Osteoblast (primary cell): Measurements from ENCODE around the gene KRTAP19-5. TPM values are rescaled to one million over a fixed set of nuclear protein-coding genes. Genes with fewer than 3 reads are reported as not detected.

Experiments used
- DNase-seq: peaks from one replicate; pipeline ENCODE4 v3.0.0; 2011; ENCODE audit warnings: low spot score, mixed read lengths; ENCODE audit not compliant: insufficient read length; ENCODE audit errors: missing footprints
- H2AFZ ChIP-seq: 2 replicates; pipeline ENCODE4 v1.6.0; 2011; ENCODE audit warnings: mild to moderate bottlenecking, low read length
- H3K27ac ChIP-seq: 2 replicates; pipeline ENCODE4 v1.5.1; 2011; ENCODE audit warnings: mild to moderate bottlenecking, low read depth, low read length, moderate library complexity
- H3K27me3 ChIP-seq: 2 replicates; pipeline ENCODE4 v1.6.0; 2012; ENCODE audit warnings: mild to moderate bottlenecking, control low read depth, inconsistent platforms, low read length, moderate library complexity; ENCODE audit not compliant: insufficient read depth
- H3K36me3 ChIP-seq: 2 replicates; pipeline ENCODE4 v1.5.1; 2011; ENCODE audit warnings: mild to moderate bottlenecking, low read length, control low read depth, moderate library complexity; ENCODE audit not compliant: insufficient read depth
- H3K4me1 ChIP-seq: 2 replicates; pipeline ENCODE4 v1.5.1; 2011; ENCODE audit warnings: mild to moderate bottlenecking, low read length, control low read depth, moderate library complexity; ENCODE audit not compliant: insufficient read depth
- H3K4me2 ChIP-seq: 2 replicates; pipeline ENCODE4 v1.6.0; 2011; ENCODE audit warnings: mild to moderate bottlenecking, low read length; ENCODE audit not compliant: insufficient read depth
- H3K4me3 ChIP-seq: fragments of 200-600 bp; sonication (generic); 3 replicates; pipeline ENCODE4 v1.5.1; 2012; ENCODE audit warnings: mild to moderate bottlenecking, low read length, inconsistent platforms; ENCODE audit not compliant: insufficient read depth
- H3K79me2 ChIP-seq: 2 replicates; pipeline ENCODE4 v1.6.0; 2012; ENCODE audit warnings: mild to moderate bottlenecking, low read length, control low read depth, inconsistent platforms; ENCODE audit not compliant: insufficient read depth
- H3K9me3 ChIP-seq: 2 replicates; pipeline ENCODE4 v1.5.1; 2011; ENCODE audit warnings: low read depth, low read length, control low read depth
- H4K20me1 ChIP-seq: 2 replicates; pipeline ENCODE4 v1.6.0; 2012; ENCODE audit warnings: mild to moderate bottlenecking, low read length, control low read depth; ENCODE audit not compliant: insufficient read depth
- total RNA-seq: library from RNA; depleted of rRNA; stranded (reverse); fragments of >200 nt; gene quantifications from 2 replicates; pipeline ENCODE4 v1.2.3, GENCODE V29; 2012
- TF ChIP-seq, protein P1 (sequence below): IDR thresholded peaks from 2 replicates; pipeline ENCODE4 v1.5.1; 2011; ENCODE audit warnings: mild to moderate bottlenecking, low read depth, low read length, moderate library complexity; ENCODE audit errors: extremely low read depth

KRTAP19-5 gene
- total RNA-seq, 1 donor, result not detected

DNA sequence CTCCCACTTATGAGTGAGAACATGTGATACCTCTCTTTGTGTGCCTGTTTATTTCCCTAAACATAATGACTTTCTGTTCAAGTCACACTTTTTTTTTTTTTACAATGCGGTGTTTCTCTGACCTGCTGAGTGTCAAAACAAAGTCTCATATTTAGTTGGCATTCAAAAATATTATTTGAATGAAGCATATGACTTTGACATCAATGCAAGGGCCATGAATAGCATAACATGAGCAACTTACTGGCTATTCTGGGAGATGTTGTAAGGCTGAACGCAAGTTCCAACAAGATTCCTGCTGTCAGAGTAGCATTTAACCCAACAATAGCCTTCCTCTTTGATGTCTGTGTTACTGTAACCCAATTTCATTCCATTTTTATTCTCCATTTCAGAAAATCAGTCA is 19.8 kb downstream of the KRTAP19-5 start:
- Histone ChIP-seq H3K4me2 (no peak overlapping the region), H3K4me3 (no peak overlapping the region), H3K79me2 (no peaks in the 10 kb centered on the region), H3K27ac (no peak overlapping the region), H3K9me3 (peaks cover 4% of the 10 kb centered on the region), H3K36me3 (no peaks in the 10 kb centered on the region), H2AFZ (no peak overlapping the region), H4K20me1 (no peaks in the 10 kb centered on the region), H3K27me3 (no peaks in the 10 kb centered on the region), H3K4me1 (no peaks in the 10 kb centered on the region)
- TF ChIP-seq, protein P1, sequence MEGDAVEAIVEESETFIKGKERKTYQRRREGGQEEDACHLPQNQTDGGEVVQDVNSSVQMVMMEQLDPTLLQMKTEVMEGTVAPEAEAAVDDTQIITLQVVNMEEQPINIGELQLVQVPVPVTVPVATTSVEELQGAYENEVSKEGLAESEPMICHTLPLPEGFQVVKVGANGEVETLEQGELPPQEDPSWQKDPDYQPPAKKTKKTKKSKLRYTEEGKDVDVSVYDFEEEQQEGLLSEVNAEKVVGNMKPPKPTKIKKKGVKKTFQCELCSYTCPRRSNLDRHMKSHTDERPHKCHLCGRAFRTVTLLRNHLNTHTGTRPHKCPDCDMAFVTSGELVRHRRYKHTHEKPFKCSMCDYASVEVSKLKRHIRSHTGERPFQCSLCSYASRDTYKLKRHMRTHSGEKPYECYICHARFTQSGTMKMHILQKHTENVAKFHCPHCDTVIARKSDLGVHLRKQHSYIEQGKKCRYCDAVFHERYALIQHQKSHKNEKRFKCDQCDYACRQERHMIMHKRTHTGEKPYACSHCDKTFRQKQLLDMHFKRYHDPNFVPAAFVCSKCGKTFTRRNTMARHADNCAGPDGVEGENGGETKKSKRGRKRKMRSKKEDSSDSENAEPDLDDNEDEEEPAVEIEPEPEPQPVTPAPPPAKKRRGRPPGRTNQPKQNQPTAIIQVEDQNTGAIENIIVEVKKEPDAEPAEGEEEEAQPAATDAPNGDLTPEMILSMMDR, result no peak
- DNase-seq, result no peak

DNA sequence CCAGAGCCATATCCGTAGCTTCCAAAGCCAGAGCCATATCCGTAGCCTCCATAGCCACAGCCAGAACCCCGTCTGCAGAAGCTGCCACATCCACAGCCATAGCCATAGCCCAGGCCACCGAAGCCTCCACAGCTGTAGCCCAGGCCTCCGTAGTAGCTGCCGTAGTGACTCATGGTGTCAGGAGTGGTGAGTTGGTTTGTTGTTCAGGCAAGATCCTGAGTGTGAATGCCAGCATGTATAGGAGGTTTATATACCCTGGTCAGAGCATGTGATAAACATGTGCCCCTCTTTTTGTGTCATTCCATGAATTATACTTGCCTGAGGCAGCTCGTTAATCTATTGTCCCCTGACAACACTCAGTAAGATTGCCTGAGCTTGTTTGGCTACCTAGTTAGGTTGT is 21.8 kb downstream of the KRTAP19-5 start, which contains the start of gene KRTAP19-1:
Gene KRTAP19-1, minus strand, starts transcription at position 223 of the 400 bp plus-strand sequence. Its CDS starts 50 bp downstream, at position 173.
- Histone ChIP-seq H3K79me2 (no peaks in the 10 kb centered on the region), H3K4me3 (no peak within 1 kb of the TSS), H3K4me1 (no peaks in the 10 kb centered on the region), H3K4me2 (no peak within 1 kb of the TSS), H3K9me3 (peaks cover 2% of the 10 kb centered on the region), H3K27ac (no peak within 1 kb of the TSS), H2AFZ (no peak within 1 kb of the TSS), H3K36me3 (no peaks in the 10 kb centered on the region), H3K27me3 (no peaks in the 10 kb centered on the region), H4K20me1 (no peaks in the 10 kb centered on the region)
- TF ChIP-seq, protein P1, result no peak
- DNase-seq, result no peak

DNA sequence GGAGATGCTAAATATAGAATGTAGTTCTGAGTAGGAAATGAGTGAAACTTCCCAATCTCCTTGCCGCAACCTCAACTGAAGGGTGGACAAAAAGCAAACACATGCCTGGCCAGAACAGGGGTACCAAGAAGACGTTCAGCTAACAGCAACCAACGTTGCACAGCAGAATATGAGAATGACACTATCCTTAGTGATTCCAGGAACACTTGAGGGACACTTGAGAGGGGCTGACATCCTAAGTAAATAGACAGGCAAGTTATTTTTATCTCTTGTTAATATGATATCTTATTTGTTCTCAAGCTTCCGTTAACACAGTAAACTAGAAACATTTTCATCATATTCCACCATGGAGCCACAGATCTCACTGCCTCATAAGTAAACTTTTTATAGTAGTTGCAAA is 22.7 kb downstream of the KRTAP19-5 start:
- Histone ChIP-seq H3K27ac (no peak overlapping the region), H3K79me2 (no peaks in the 10 kb centered on the region), H3K9me3 (peaks cover 2% of the 10 kb centered on the region), H3K4me1 (no peaks in the 10 kb centered on the region), H3K27me3 (no peaks in the 10 kb centered on the region), H2AFZ (no peak overlapping the region), H3K4me3 (no peak overlapping the region), H3K36me3 (no peaks in the 10 kb centered on the region), H4K20me1 (no peaks in the 10 kb centered on the region), H3K4me2 (no peak overlapping the region)
- TF ChIP-seq, protein P1, result no peak
- no peak for DNase-seq

DNA sequence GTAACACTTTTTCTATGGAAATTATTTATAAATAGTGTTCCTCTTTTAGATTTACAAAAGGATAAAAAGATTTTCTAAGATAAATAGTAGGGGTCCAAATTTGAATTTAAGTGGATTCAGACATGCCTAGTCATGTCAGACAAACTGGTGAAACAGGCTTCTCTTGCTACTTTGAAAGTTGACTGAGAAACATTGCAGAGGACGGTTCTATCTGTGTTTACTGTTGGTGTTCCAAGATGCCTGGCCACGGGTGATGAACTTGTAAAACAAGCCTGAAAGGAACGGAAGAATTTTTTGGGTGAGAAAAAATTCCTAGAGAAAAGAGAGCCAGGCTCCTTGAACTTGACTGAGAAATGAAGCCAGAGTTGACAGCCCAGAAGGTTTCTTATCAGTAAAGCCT is 23.9 kb downstream of the KRTAP19-5 start:
- Histone ChIP-seq H2AFZ (no peak overlapping the region), H3K4me1 (no peaks in the 10 kb centered on the region), H3K27me3 (no peaks in the 10 kb centered on the region), H3K4me3 (no peak overlapping the region), H3K79me2 (no peaks in the 10 kb centered on the region), H3K4me2 (no peak overlapping the region), H4K20me1 (no peaks in the 10 kb centered on the region), H3K36me3 (no peaks in the 10 kb centered on the region), H3K9me3 (peaks cover 2% of the 10 kb centered on the region), H3K27ac (no peak overlapping the region)
- TF ChIP-seq, protein P1, result no peak
- DNase-seq, result no peak
